ENCODE results near the gene KRT86.

DNA sequence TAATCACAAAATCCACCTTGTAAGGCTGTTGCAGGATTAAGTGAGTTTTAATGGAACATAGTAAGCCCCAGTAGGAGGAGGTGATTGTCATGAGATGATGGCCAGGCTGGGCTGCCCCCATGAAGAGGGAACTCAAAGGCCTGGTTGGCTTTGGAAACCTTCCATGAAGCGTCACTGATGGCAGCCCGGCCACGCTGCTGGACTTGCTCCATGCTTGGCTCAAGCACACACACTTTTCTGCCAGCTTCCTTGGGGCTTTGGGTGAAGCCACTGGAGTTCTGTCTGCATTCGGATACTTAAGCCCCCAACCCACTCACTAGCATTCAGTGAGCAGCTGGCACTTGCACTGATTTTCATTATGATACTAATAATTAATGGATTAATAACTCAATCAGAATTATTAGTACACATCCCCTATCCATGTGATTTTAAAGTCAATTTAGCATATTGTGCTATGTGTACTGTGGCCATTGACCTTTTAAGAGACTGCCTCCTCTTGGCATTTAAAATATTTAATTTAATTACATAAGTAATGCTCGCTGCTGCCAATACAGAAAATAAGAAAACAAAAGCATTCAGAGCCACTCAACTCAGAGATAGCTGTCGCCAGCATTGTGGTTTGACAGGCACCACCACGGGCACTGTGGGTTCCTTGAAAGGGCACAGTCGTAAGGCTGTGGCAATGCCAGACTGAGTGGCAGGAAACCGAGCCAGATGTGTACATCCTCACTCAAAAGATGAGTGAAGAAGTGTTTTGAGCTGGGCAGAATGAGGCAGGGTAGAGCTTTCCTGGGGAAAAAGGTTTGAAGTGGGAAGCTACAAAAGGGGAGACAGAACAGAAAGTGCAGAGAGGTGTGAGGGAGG lies 77.0 kb downstream of the KRT86 start:
- TF ChIP-seq CEBPB (tag; IDR thresholded peaks at IDR 0.05): no peak
- TF ChIP-seq, protein P1, sequence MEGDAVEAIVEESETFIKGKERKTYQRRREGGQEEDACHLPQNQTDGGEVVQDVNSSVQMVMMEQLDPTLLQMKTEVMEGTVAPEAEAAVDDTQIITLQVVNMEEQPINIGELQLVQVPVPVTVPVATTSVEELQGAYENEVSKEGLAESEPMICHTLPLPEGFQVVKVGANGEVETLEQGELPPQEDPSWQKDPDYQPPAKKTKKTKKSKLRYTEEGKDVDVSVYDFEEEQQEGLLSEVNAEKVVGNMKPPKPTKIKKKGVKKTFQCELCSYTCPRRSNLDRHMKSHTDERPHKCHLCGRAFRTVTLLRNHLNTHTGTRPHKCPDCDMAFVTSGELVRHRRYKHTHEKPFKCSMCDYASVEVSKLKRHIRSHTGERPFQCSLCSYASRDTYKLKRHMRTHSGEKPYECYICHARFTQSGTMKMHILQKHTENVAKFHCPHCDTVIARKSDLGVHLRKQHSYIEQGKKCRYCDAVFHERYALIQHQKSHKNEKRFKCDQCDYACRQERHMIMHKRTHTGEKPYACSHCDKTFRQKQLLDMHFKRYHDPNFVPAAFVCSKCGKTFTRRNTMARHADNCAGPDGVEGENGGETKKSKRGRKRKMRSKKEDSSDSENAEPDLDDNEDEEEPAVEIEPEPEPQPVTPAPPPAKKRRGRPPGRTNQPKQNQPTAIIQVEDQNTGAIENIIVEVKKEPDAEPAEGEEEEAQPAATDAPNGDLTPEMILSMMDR (IDR thresholded peaks at IDR 0.05 in 2 of 3, conservative IDR thresholded peaks at IDR 0.05 in 1 of 3; ENCODE audit: insufficient read depth in 2 of 3, low read depth in 1 of 3, low read length in 3 of 3): no peak
- no peak for TF ChIP-seq TAF15 (IDR thresholded peaks at IDR 0.05; ENCODE audit: low read depth, low read length)
- TF ChIP-seq YY1 (IDR thresholded peaks at IDR 0.05; ENCODE audit: borderline replicate concordance in 1 of 3, control insufficient read depth in 1 of 3, extremely low read depth in 1 of 3, insufficient read depth in 3 of 3, insufficient read length in 1 of 3, insufficient replicate concordance in 2 of 3, low read depth in 1 of 3, low read length in 2 of 3): no peak
- TF ChIP-seq MXI1 (IDR thresholded peaks at IDR 0.05; ENCODE audit: low read depth, low read length): no peak
- no peak for TF ChIP-seq SRSF9 (IDR thresholded peaks at IDR 0.05; ENCODE audit: borderline replicate concordance, low read depth, low read length)
- no peak for TF ChIP-seq SMARCE1 (IDR thresholded peaks at IDR 0.05)
- TF ChIP-seq, protein P2, sequence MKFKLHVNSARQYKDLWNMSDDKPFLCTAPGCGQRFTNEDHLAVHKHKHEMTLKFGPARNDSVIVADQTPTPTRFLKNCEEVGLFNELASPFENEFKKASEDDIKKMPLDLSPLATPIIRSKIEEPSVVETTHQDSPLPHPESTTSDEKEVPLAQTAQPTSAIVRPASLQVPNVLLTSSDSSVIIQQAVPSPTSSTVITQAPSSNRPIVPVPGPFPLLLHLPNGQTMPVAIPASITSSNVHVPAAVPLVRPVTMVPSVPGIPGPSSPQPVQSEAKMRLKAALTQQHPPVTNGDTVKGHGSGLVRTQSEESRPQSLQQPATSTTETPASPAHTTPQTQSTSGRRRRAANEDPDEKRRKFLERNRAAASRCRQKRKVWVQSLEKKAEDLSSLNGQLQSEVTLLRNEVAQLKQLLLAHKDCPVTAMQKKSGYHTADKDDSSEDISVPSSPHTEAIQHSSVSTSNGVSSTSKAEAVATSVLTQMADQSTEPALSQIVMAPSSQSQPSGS (CRISPR knock-in tag; IDR thresholded peaks at IDR 0.05): no peak
- TF ChIP-seq ZNF75A (CRISPR knock-in tag; IDR thresholded peaks at IDR 0.05): no peak
- TF ChIP-seq PML (IDR thresholded peaks at IDR 0.05; ENCODE audit: low read length): no peak
- no peak for TF ChIP-seq PHB (CRISPR knock-in tag; IDR thresholded peaks at IDR 0.05)
- TF ChIP-seq RBM15 (IDR thresholded peaks at IDR 0.05; ENCODE audit: insufficient read depth, low read length): no peak
